IMR-90 (cell line): ENCODE results near the gene DYSF. TPM values are rescaled to one million over a fixed set of nuclear protein-coding genes. Genes with fewer than 3 reads are reported as not detected.

Source experiments
- ATAC-seq: fragments of 200-7000 bp; cut with Tn5 transposase; 2 replicates; pipeline ENCODE4 v1.9.1; 2020; ENCODE audit warnings: low read depth, mild to moderate bottlenecking, moderate library complexity
- BruUV-seq: library from RNA; stranded (reverse); fragments of 400-500 nt; replicated peaks from 2 replicates; lab custom pipeline; 2021; lab: Mats Ljungman, UMichigan
- CTCF ChIA-PET: fragments of 300-600 bp; formaldehyde crosslinking; extraction: SDS; loops from one replicate; lab custom pipeline; 2021; ENCODE audit warnings: antibody characterized with exemption; lab: Yijun Ruan, JAX
- POLR2A ChIA-PET: fragments of 300-600 bp; sonication (Branson Sonifier 250); formaldehyde crosslinking; loops from one replicate; lab custom pipeline; 2022; ENCODE audit warnings: antibody characterized with exemption; ENCODE audit not compliant: unreplicated experiment; lab: Charles Lee
- DNase-seq: peaks from one replicate; pipeline ENCODE4 v3.0.0; 2013
- H2AFZ ChIP-seq: replicated peaks from 2 replicates; pipeline ENCODE3; 2013; ENCODE audit warnings: low read length, mild to moderate bottlenecking; ENCODE audit not compliant: poor library complexity
- H2AK5ac ChIP-seq: 2 replicates; pipeline ENCODE4 v1.6.1; 2013; ENCODE audit warnings: low read depth, low read length, inconsistent platforms
- H2AK9ac ChIP-seq: replicated peaks from 2 replicates; pipeline ENCODE3; 2013; ENCODE audit warnings: mild to moderate bottlenecking, low read depth, low read length, moderate library complexity; ENCODE audit not compliant: poor library complexity
- H2BK120ac ChIP-seq: 2 replicates; pipeline ENCODE4 v1.6.1; 2013; ENCODE audit warnings: low read depth, low read length, inconsistent platforms
- H2BK15ac ChIP-seq: 3 replicates; pipeline ENCODE4 v1.6.1; 2013; ENCODE audit warnings: low read depth, low read length, inconsistent platforms
- H2BK20ac ChIP-seq: 2 replicates; pipeline ENCODE4 v1.6.1; 2013; ENCODE audit warnings: low read depth, mild to moderate bottlenecking, inconsistent platforms, low read length, moderate library complexity
- H2BK5ac ChIP-seq: 2 replicates; pipeline ENCODE4 v1.6.1; 2013; ENCODE audit warnings: mild to moderate bottlenecking, low read depth, low read length, inconsistent platforms; ENCODE audit not compliant: poor library complexity, severe bottlenecking
- H3K14ac ChIP-seq: replicated peaks from 2 replicates; pipeline ENCODE4 v1.6.1; 2013; ENCODE audit warnings: low read depth, low read length, inconsistent platforms
- H3K18ac ChIP-seq: 2 replicates; pipeline ENCODE4 v1.6.1; 2013; ENCODE audit warnings: low read depth, low read length, control low read depth
- H3K23ac ChIP-seq: 2 replicates; pipeline ENCODE4 v1.6.1; 2013; ENCODE audit warnings: low read depth, low read length, inconsistent platforms
- H3K27ac ChIP-seq: 2 replicates; pipeline ENCODE4 v1.5.1; 2013; ENCODE audit warnings: mild to moderate bottlenecking, control low read depth, low read length; ENCODE audit not compliant: insufficient read depth
- H3K27me3 ChIP-seq: 2 replicates; pipeline ENCODE4 v1.6.1; 2013; ENCODE audit warnings: low read length; ENCODE audit not compliant: control insufficient read depth, insufficient read depth
- H3K36me3 ChIP-seq: 2 replicates; pipeline ENCODE4 v1.6.1; 2013; ENCODE audit warnings: low read length, mixed read lengths; ENCODE audit not compliant: control insufficient read depth, insufficient read depth
- H3K4ac ChIP-seq: 2 replicates; pipeline ENCODE4 v1.6.1; 2013; ENCODE audit warnings: low read depth, low read length, inconsistent platforms
- H3K4me1 ChIP-seq: 2 replicates; pipeline ENCODE4 v1.6.1; 2013; ENCODE audit warnings: low read length, mixed read lengths; ENCODE audit not compliant: control insufficient read depth, insufficient read depth
- H3K4me2 ChIP-seq: 2 replicates; pipeline ENCODE4 v1.6.1; 2013; ENCODE audit warnings: low read depth, mild to moderate bottlenecking, control low read depth, low read length, moderate library complexity
- H3K4me3 ChIP-seq: 2 replicates; pipeline ENCODE4 v1.5.1; 2013; ENCODE audit warnings: low read depth, mild to moderate bottlenecking, control low read depth, low read length, moderate library complexity; ENCODE audit not compliant: insufficient read depth
- H3K56ac ChIP-seq: 2 replicates; pipeline ENCODE4 v1.6.1; 2013; ENCODE audit warnings: low read length, inconsistent platforms; ENCODE audit not compliant: insufficient read depth; ENCODE audit errors: extremely low read depth
- H3K79me1 ChIP-seq, 2 experiments: 2 replicates each; pipeline ENCODE4 v1.6.1; 2013; ENCODE audit warnings: low read length in 2 of 2, inconsistent platforms in 1 of 2, low read depth in 1 of 2
- H3K9ac ChIP-seq: 2 replicates; pipeline ENCODE4 v1.6.1; 2013; ENCODE audit warnings: low read depth, low read length, control low read depth
- H3K9me1 ChIP-seq: 2 replicates; pipeline ENCODE4 v1.6.1; 2013; ENCODE audit warnings: low read length, inconsistent platforms; ENCODE audit not compliant: insufficient read depth
- H3K9me3 ChIP-seq: 2 replicates; pipeline ENCODE4 v1.6.1; 2013; ENCODE audit warnings: low read length; ENCODE audit not compliant: control insufficient read depth, insufficient read depth
- H4K20me1 ChIP-seq: 2 replicates; pipeline ENCODE4 v1.6.1; 2013; ENCODE audit warnings: low read length, inconsistent platforms; ENCODE audit not compliant: insufficient read depth
- H4K5ac ChIP-seq: 2 replicates; pipeline ENCODE4 v1.6.1; 2013; ENCODE audit warnings: mild to moderate bottlenecking, low read depth, low read length, control low read depth
- H4K8ac ChIP-seq, 2 experiments: 2 replicates each; pipeline ENCODE4 v1.6.1; 2013; ENCODE audit warnings: low read depth in 2 of 2, low read length in 2 of 2, control low read depth in 1 of 2, inconsistent platforms in 1 of 2
- H4K91ac ChIP-seq: 2 replicates; pipeline ENCODE4 v1.6.1; 2013; ENCODE audit warnings: low read depth, low read length, inconsistent platforms; ENCODE audit not compliant: insufficient read depth
- BHLHE40 ChIP-seq: fragments of 150-350 bp; IDR thresholded peaks from 2 replicates; pipeline ENCODE4 v1.6.1; 2016; ENCODE audit warnings: mild to moderate bottlenecking, low read depth, low read length
- CHD1 ChIP-seq: IDR thresholded peaks from 2 replicates; pipeline ENCODE4 v1.6.1; 2012; ENCODE audit warnings: low read depth, low read length, improper control_type of control experiment
- ELK1 ChIP-seq: fragments of 150-350 bp; IDR thresholded peaks from 2 replicates; pipeline ENCODE4 v1.6.1; 2016; ENCODE audit warnings: low read depth, mild to moderate bottlenecking, low read length, moderate library complexity, borderline replicate concordance
- MAZ ChIP-seq: IDR thresholded peaks from 2 replicates; pipeline ENCODE4 v1.6.1; 2012; ENCODE audit warnings: low read depth, mild to moderate bottlenecking, low read length, improper control_type of control experiment, moderate library complexity, borderline replicate concordance
- MXI1 ChIP-seq: IDR thresholded peaks from 2 replicates; pipeline ENCODE4 v1.6.1; 2012; ENCODE audit warnings: low read depth, mild to moderate bottlenecking, low read length, moderate library complexity, borderline replicate concordance
- RCOR1 ChIP-seq: IDR thresholded peaks from 2 replicates; pipeline ENCODE4 v1.6.1; 2012; ENCODE audit warnings: mild to moderate bottlenecking, low read length, improper control_type of control experiment; ENCODE audit not compliant: insufficient replicate concordance
- RFX5 ChIP-seq: IDR thresholded peaks from 2 replicates; pipeline ENCODE4 v1.8.0; 2012; ENCODE audit warnings: low read depth, mild to moderate bottlenecking, low read length, moderate library complexity
- USF2 ChIP-seq: fragments of 150-350 bp; IDR thresholded peaks from 2 replicates; pipeline ENCODE4 v1.6.1; 2017; ENCODE audit warnings: mild to moderate bottlenecking, antibody characterized with exemption, low read length, low read depth
- WGBS, 2 experiments: methylation state at CpG; one replicate each; pipeline versions ENCODE4 v1.1.5 to v1.1.7; 2013; ENCODE audit warnings: missing lambda C conversion rate in 2 of 2; ENCODE audit not compliant: insufficient read length in 1 of 2; ENCODE audit errors: extremely low coverage in 2 of 2; 5-methylcytosine and 5-hydroxymethylcytosine counted together
- dilution Hi-C: fragments of 300-500 bp; cut with HindIII; formaldehyde crosslinking; loops from one replicate; pipeline ENCODE4 v1.14.3; 2018; ENCODE audit warnings: low sequenced_read_pairs; ENCODE audit not compliant: unreplicated experiment
- in situ Hi-C: fragments of 300-500 bp; cut with MboI; formaldehyde crosslinking; loops from 3 replicates; pipeline ENCODE4 v1.14.3; 2019; ENCODE audit warnings: low sequenced_read_pairs, inconsistent platforms, mixed read lengths
- intact Hi-C: fragments of 100-400 bp; cut with micrococcal nuclease; formaldehyde crosslinking; loops from 2 replicates; pipeline ENCODE4 v1.10.0; 2022
- polyA plus RNA-seq, 3 experiments: library from polyadenylated mRNA; depleted of rRNA; stranded (reverse); fragments of >200 nt; gene quantifications; 2 replicates each; pipeline ENCODE4 v1.2.3, GENCODE V29; 2012; ENCODE audit warnings: low replicate concordance in 1 of 3
- total RNA-seq: library from RNA; depleted of rRNA; stranded (reverse); fragments of >200 nt; gene quantifications from 2 replicates; pipeline ENCODE4 v1.2.3, GENCODE V29; 2012

Gene DYSF
- total and polyA plus RNA-seq, 2 of the 4 experiments (the other 2 are of a cell fraction), result 0.09 to 0.18 TPM

GRCh38 chr2:71691747-71692441 lies 238.5 kb downstream of the DYSF start:
- H2BK15ac ChIP-seq, result no peak overlapping the region
- no peak overlapping the region for H2AK9ac ChIP-seq
- no peak overlapping the region for H3K27ac ChIP-seq
- no peaks in the 10 kb centered on the region for H3K9me1 ChIP-seq
- BruUV-seq, result no TSS peak
- no peak overlapping the region for H4K8ac ChIP-seq
- intact Hi-C loops (no loop called here), in situ Hi-C loops (no loop called here), dilution Hi-C loops (no loop called here)
- no peak overlapping the region for H4K5ac ChIP-seq
- no peaks in the 10 kb centered on the region for H3K79me1 ChIP-seq
- no peak overlapping the region for H3K56ac ChIP-seq
- no peak overlapping the region for H4K91ac ChIP-seq
- H3K4me3 ChIP-seq, result no peak overlapping the region
- H3K23ac ChIP-seq, result no peak overlapping the region
- peaks cover 53% of the 10 kb centered on the region for H3K27me3 ChIP-seq
- no peaks in the 10 kb centered on the region for H3K4me1 ChIP-seq
- H3K18ac ChIP-seq, result no peak overlapping the region
- no peak for ATAC-seq
- H3K9me3 ChIP-seq, result no peaks in the 10 kb centered on the region
- no peak for TF ChIP-seq MXI1
- TF ChIP-seq RCOR1, result no peak
- TF ChIP-seq MAZ, result no peak
- TF ChIP-seq BHLHE40, result no peak
- no peak for TF ChIP-seq USF2
- no peak for TF ChIP-seq RFX5
- TF ChIP-seq ELK1, result no peak
- TF ChIP-seq CHD1, result no peak
- DNase-seq, result no peak
- H4K20me1 ChIP-seq, result no peaks in the 10 kb centered on the region
- H3K36me3 ChIP-seq, result no peaks in the 10 kb centered on the region
- no peak overlapping the region for H2BK20ac ChIP-seq
- H3K14ac ChIP-seq, result no peak overlapping the region
- CTCF ChIA-PET, result no interaction called here
- H3K4ac ChIP-seq, result no peak overlapping the region
- H2BK120ac ChIP-seq, result no peak overlapping the region
- no peak overlapping the region for H2AK5ac ChIP-seq
- POLR2A ChIA-PET, result no interaction called here
- peak overlapping the region; percentile 15 for H2AFZ ChIP-seq
- no peak overlapping the region for H2BK5ac ChIP-seq
- H3K9ac ChIP-seq, result no peak overlapping the region
- WGBS, 2 experiments, result 55% methylated on average over 11 of the region's 24 CpGs; no CpG with 5 or more reads in 1 of the 2 experiments
- H3K4me2 ChIP-seq, result no peak overlapping the region
